ENCODE measurements around the gene TEPSIN. TPM values are rescaled to one million over a fixed set of nuclear protein-coding genes. Genes with fewer than 3 reads are reported as not detected.
A peak's percentile ranks its signal among the peaks of the same experiment; 100 is the strongest.

TEPSIN gene
- total RNA-seq, 4 donors from 2014 or later: 43.0 to 94.5 (median 55.3) TPM

DNA sequence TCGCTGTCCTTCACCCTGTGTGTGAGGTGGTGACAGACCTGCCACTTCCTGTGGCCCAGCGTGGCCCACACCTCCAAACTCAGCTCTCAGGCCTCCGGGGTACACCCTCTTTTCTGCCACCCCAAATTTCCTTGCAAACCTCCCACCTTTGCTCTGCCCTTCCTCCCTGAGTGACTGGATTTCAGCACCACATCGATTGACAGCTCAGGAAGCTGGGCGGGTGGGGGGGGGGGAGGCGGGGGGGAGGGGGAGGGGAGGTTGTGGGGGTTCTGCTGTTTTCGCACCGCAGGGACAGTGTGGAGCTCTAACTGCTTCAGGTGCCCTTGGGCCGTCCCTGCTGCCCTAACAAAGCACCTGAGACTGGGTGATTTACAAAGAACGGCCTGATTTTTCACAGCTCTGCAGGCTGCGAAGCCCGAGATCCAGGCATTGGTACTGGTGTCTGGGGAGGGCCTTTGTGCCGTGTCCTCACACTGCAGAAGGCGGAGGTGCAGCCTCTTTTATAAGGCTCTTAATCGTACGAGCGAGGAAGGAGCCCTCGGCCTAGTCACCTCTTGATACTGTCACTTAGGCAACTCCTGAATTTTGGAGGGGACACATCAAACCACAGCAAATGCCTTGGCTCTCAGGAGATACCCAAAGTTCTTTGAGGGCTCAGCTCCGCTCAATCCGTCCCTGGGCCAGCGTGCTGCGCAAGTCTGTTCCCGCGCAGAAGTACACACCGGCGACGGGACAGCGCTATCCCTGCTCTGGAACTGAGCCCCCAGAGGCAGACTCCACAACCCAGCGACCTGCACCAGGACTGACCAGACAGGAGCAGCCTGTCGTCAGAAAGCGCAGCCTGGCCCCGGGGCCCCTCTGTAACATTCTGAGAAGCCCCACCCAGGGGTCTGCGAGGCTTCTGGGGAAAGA is 3.8 kb upstream of the TEPSIN start:
- no peaks in the 10 kb centered on the region for H3K27me3 ChIP-seq
- H3K27ac ChIP-seq: no peak overlapping the region
- H3K36me3 ChIP-seq: peaks cover 9% of the 10 kb centered on the region
- H3K4me1 ChIP-seq: peaks cover 33% of the 10 kb centered on the region
- WGBS: 80% methylated on average over 24 of the region's 33 CpGs
- TF ChIP-seq POLR2AphosphoS5 (IDR thresholded peaks at IDR 0.05): no peak
- TF ChIP-seq, protein P1, sequence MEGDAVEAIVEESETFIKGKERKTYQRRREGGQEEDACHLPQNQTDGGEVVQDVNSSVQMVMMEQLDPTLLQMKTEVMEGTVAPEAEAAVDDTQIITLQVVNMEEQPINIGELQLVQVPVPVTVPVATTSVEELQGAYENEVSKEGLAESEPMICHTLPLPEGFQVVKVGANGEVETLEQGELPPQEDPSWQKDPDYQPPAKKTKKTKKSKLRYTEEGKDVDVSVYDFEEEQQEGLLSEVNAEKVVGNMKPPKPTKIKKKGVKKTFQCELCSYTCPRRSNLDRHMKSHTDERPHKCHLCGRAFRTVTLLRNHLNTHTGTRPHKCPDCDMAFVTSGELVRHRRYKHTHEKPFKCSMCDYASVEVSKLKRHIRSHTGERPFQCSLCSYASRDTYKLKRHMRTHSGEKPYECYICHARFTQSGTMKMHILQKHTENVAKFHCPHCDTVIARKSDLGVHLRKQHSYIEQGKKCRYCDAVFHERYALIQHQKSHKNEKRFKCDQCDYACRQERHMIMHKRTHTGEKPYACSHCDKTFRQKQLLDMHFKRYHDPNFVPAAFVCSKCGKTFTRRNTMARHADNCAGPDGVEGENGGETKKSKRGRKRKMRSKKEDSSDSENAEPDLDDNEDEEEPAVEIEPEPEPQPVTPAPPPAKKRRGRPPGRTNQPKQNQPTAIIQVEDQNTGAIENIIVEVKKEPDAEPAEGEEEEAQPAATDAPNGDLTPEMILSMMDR (IDR thresholded peaks at IDR 0.05): no peak
- no peak for TF ChIP-seq EP300 (IDR thresholded peaks at IDR 0.05)
- no peak for TF ChIP-seq POLR2A (IDR thresholded peaks at IDR 0.05)
- DNase-seq (ENCODE audit: low spot score in 2 of 2): no peak
- H3K4me3 ChIP-seq: no peak overlapping the region
- no peaks in the 10 kb centered on the region for H3K9me3 ChIP-seq

DNA sequence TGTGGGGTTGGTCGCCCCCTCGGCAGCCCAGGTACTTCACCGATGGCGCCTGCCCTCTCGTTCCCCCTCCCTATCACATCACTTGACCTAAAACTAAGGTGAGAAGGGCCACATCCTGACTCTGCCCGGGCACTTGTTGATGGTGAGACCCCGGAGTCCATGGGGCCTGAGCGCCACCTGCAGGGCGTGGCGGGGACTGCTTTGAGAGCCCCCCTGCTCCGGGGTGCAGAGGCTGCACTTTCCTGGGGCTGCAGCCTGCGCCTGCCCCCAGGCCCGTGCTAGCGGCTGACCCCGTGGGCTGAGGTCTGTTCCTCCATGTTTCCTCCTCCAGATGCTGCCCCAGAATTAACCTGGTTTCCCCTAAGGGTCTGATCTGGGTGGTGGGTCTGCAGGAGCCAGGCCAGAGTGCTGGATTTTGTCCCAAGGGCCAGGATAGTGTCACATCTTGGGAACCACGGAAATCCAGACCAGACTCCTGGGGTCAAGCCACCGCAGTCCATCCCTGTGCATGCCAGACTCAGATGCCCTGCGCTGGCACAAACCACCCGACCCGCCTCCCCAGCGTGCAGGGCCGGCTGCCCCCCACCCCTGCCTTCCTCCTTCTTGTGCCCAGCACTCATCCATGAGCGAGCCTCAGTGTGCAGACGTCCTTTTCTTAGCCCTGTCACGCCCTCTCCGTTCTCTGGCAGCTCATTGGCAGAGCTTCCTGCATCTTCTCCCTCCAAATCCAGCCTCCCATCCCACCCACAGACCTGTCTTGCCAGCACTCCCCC is 3.0 kb upstream of the TEPSIN start:
- TF ChIP-seq, protein P1 (IDR thresholded peaks at IDR 0.05): peak; percentile 21 to 74
- TF ChIP-seq POLR2A (IDR thresholded peaks at IDR 0.05): no peak
- Histone ChIP-seq H3K36me3 (peaks cover 7% of the 10 kb centered on the region), H3K27me3 (no peaks in the 10 kb centered on the region), H3K4me1 (peaks cover 41% of the 10 kb centered on the region), H3K27ac (no peak overlapping the region), H3K4me3 (no peak overlapping the region), H3K9me3 (no peaks in the 10 kb centered on the region)
- 76% methylated on average over 13 of the region's 26 CpGs for WGBS
- DNase-seq (ENCODE audit: low spot score in 2 of 2): no peak

DNA sequence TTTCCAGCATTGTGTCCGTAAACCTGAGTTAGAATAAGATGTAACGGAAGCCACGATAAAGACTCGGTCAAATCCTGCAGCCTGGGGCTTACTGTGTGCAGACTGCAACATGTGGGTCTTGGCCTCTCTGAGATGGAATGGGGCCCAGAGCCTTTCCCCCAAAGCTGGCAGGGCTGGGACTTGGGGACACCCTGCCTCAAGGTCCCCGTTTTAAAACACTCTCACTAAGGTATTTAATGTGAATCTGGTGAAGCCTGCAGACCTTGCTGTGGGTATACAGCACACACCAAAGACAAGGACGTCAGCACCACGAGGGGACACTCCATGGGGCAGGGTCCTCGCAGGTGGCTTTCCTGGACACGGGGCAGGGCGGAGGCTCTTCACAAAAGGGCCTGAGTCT is 2.3 kb upstream of the TEPSIN start:
- WGBS: 82% methylated on average over 10 of the region's 10 CpGs
- TF ChIP-seq EP300 (IDR thresholded peaks at IDR 0.05) (no peak), POLR2AphosphoS5 (IDR thresholded peaks at IDR 0.05) (no peak), POLR2A (IDR thresholded peaks at IDR 0.05) (no peak)
- TF ChIP-seq, protein P1 (IDR thresholded peaks at IDR 0.05): no peak
- peaks cover 45% of the 10 kb centered on the region for H3K4me1 ChIP-seq

DNA sequence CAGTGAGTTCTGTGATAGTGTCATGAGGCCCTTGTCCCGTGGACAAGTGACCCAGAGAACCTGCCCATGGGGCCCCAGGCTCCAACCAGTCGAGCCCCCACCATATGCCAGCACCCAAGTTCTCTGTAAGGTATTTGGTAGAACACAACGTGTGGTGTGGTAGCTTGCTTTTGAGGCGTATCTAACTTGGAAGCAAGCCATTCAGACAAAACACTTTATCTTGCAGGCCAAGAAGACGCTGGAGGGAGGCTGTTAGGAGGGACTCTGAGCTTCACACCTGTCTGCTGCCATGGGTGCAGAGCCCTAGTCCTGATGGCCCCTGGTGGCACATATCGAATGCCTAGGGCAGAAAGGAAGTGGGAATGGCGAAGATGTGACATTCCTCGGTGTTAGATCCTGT is 1.9 kb upstream of the TEPSIN start:
- peaks cover 7% of the 10 kb centered on the region for H3K36me3 ChIP-seq
- no peaks in the 10 kb centered on the region for H3K9me3 ChIP-seq
- no peaks in the 10 kb centered on the region for H3K27me3 ChIP-seq
- TF ChIP-seq POLR2AphosphoS5 (IDR thresholded peaks at IDR 0.05): no peak
- TF ChIP-seq, protein P1 (IDR thresholded peaks at IDR 0.05): no peak
- WGBS: 57% methylated on average over 6 of the region's 8 CpGs
- DNase-seq (ENCODE audit: low spot score in 2 of 2): no peak
- no peak overlapping the region for H3K4me3 ChIP-seq
- peaks cover 45% of the 10 kb centered on the region for H3K4me1 ChIP-seq
- no peak overlapping the region for H3K27ac ChIP-seq

More for the DNA sequence above, 2.3 kb upstream of the TEPSIN start:
- Histone ChIP-seq H3K4me3 (no peak overlapping the region), H3K27ac (no peak overlapping the region), H3K36me3 (peaks cover 4% of the 10 kb centered on the region), H3K9me3 (no peaks in the 10 kb centered on the region), H3K27me3 (no peaks in the 10 kb centered on the region)
- DNase-seq (ENCODE audit: low spot score in 2 of 2): no peak
